Measurements from ENCODE around the gene PLEKHG2.

PLEKHG2 gene

DNA sequence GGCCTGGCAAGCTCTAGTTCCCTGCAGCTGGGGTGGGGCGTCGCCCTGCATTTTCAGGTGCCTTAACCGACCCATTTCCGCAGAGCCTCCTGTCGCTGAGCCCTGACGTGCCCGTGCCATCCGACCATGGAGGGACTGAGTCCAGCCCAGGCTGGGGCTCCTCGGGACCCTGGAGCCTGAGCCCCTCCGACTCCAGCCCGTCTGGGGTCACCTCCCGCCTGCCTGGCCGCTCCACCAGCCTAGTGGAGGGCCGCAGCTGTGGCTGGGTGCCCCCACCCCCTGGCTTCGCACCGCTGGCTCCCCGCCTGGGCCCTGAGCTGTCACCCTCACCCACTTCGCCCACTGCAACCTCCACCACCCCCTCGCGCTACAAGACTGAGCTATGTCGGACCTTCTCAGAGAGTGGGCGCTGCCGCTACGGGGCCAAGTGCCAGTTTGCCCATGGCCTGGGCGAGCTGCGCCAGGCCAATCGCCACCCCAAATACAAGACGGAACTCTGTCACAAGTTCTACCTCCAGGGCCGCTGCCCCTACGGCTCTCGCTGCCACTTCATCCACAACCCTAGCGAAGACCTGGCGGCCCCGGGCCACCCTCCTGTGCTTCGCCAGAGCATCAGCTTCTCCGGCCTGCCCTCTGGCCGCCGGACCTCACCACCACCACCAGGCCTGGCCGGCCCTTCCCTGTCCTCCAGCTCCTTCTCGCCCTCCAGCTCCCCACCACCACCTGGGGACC, 4.6 kb upstream of the PLEKHG2 start:
- DNase-seq: peak; percentile 73

DNA sequence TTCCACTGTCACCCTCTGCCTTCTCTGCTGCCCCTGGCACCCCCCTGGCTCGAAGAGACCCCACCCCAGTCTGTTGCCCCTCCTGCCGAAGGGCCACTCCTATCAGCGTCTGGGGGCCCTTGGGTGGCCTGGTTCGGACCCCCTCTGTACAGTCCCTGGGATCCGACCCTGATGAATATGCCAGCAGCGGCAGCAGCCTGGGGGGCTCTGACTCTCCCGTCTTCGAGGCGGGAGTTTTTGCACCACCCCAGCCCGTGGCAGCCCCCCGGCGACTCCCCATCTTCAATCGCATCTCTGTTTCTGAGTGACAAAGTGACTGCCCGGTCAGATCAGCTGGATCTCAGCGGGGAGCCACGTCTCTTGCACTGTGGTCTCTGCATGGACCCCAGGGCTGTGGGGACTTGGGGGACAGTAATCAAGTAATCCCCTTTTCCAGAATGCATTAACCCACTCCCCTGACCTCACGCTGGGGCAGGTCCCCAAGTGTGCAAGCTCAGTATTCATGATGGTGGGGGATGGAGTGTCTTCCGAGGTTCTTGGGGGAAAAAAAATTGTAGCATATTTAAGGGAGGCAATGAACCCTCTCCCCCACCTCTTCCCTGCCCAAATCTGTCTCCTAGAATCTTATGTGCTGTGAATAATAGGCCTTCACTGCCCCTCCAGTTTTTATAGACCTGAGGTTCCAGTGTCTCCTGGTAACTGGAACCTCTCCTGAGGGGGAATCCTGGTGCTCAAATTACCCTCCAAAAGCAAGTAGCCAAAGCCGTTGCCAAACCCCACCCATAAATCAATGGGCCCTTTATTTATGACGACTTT, 3.9 kb upstream of the PLEKHG2 start:
- DNase-seq: peak; percentile 56

DNA sequence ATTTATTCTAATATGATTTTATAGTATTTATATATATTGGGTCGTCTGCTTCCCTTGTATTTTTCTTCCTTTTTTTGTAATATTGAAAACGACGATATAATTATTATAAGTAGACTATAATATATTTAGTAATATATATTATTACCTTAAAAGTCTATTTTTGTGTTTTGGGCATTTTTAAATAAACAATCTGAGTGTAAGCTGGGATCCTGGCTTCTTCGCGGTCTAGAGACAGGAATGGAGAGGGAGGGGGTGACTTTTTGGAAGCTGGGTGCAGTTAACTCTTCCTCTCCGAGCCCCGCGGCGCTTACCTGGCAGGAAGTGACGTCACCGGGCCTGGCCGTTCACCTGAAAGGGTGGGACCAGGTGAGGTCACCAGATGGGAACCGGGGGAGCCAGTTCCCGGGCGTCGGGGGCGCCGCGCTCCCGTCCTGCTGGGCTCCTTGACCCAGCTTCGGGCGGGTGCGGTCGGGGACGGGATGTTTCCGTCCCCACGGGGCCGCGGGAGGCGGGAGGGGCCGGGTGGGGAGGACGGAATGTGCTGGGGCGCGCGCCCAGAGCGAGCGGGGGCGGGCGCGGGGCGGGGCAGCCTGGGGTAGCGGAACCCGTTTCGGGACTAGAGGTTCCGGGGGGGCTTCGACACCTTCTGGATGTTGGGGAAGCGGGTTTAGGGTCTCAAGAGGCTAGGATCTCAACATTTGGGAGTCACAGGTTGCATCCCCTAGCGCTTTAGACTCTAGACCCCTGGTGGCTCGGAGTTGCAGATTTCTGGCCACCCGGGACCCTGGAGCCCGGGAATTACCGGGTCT, 3.1 kb upstream of the PLEKHG2 start:
- peak; percentile 91 for DNase-seq

DNA sequence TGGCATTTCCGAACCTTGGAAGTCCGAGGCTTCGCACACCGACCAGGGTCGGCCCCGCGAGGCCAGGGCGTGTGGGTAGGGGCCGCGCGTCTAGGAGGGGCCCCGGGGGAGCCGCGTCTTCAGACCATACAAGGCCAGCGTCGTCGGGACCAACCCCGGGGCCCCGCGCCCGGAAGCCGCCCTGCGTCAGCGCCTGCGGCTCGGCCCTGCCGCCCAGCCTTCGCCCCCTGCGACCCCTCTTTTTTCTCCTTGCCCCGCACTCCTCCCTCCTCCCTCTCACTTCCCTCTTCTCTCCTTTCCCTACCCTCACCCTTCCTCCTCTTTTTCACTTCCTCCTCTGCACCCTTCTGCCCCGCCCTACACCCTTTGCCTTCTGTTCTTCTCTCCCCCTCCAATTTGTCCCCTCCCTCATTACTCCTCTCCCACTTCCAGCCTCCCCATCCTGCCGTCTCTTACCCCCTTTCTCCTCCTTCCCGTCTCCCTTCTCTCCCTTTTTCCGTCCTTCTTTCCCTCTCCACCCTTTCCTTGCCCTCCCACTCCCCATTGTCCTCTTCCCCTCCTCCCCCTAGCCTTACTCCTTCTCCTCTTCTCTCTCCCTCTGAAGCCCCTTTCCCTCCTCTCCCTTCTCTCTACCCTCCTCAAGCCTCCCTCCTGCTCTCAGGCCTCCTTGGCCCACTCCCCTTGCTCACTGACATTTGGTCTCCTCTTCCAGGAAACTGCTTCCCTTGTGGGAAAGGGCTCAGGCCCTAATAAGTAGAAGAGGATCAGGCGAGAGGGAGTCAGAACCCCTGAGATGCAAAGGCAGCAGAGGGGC, 2.2 kb upstream of the PLEKHG2 start:
- DNase-seq: peak; percentile 76

DNA sequence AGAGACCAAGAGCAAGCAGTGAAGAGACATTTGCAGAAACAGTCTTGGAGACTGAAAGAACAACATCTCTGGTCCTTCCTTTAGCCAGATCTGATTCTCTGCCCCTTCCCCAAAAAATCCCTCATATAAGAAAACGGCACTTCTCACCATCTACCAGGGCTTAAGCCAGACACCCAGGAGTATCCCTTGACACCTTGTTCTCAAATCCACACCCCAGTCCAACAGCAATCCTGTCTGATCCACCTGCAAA, 1.7 kb upstream of the PLEKHG2 start:
- no peak for DNase-seq

DNA sequence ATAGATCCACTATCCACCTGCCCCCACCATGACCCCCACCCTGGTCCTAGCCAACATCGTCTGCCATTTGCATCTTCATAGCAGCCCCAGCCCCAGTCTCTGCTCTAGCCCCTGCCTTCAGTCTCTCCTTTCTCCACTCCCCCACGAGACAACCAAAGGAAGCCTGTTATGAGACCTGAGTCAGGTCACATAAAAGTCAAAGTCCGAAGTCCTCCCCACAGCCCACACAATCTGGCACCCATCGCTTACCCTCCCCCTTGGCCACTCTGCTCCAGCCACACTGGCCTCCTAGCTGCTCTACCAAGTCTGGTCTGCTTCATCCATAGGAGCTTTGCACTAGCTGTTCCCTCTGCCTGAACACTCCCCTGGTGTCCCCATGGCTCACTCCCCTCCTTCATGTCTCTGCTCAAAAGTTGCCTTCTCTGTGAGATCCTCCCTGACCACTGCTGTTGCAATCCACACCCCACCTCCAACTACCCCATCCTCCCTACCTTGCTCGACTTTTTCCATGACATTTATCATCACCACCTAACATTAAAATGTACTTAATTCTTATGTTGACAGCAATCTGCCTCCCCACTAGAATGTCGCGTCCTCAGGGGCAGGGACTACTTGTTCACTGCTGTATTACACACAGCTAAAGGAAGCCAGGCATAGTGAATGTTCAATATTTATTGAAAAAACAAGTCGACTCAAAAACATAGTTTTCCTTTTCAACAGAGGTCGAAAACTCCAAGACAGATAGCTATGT, 1.2 kb upstream of the PLEKHG2 start:
- no peak for DNase-seq

DNA sequence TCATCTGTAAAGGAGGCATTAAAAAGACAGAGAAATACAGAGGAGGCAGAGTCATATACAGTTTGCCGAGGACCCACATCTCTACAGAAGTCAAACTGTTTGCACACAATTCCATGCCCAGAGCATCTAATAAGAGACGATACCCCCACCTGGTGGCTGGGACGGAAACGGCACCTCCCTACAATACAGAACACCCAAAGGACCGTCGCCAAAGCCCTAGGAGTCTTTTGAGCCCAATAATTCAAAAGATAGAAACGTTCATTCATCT, 703 bp upstream of the PLEKHG2 start:
- DNase-seq: peak; percentile 95

DNA sequence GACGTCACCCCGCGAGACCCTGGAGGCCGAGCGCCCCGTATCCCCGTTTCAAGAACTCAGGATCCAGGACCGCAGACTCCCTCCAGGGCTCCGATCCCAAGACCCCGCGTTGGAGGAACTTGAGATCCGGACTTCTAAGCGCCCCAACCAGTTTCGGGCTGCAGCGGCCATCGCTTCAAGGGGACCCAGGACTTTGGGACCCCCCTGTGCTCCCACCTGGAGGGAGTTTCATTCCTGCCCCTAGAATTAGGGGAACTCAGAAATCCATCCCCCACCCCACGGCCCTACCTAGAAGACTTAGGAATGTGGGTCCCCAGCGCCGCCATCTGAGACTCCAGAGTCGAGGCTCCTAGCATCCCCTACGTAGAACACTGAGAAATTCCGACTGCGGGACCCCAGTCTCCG, 400 bp downstream of the PLEKHG2 start:
- no peak for DNase-seq

DNA sequence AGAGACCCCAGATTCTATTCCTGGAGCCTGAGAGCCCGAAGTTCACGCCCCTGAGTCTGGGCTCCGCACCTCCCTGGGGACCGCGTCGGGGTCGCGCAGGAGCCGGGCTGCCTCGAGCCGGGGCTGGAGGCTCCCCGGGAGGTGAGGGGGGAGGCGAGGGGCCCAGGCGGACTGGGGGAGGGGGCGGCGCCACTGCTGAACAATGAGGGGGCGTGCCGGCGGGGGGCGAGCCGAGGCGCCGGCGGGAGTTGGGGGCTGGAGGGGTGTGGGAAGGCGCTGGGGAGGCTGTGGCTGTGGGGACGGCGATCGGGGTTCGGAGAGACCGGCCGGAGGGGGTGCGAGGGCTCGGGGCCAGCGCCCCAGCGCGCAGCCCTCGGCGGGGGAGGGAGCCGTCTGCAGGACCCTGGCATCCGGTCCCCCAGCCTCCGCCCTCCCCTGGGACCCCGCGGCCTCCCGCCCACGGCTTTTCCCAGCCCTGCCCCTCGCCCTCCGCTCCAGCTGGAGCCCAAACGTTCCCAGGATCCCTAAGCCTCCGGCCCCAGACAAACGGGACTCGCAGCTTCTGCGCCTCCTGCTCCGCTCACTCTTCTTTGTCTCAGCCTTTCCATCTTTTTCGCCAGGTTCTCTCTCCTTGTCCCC, 922 bp downstream of the PLEKHG2 start:
- no peak for DNase-seq

DNA sequence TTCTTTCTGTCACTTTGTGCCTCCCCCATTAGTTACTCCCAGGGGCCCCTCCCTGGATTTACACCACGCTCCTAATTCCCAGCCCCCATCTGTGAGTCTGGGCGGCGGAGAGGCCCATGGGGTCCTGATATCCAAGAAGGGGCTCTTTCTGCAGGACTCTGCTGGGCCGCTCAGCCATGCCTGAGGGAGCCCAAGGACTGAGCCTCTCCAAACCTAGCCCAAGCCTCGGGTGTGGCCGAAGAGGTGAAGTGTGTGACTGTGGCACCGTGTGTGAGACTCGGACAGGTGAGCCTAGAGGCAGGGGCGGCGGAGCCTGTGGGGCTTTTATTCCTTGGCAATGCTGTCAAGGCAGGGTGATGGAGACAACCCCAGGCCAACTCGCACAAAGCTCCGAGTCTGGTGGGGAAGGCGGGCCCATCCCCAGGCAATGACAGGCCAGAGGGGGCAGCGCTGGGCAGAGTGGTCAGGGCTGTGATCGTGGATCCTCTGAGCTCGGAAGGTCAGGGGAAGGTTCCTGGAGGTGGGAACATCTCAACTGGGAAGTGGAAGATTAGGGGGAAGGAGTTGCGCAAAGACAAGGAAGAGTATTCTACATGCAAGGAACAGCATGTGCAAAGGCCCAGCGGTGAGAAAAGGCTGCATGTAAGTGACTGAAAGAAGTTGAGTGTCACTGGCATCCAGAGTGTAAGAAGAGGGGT, 1.6 kb downstream of the PLEKHG2 start:
- no peak for DNase-seq

DNA sequence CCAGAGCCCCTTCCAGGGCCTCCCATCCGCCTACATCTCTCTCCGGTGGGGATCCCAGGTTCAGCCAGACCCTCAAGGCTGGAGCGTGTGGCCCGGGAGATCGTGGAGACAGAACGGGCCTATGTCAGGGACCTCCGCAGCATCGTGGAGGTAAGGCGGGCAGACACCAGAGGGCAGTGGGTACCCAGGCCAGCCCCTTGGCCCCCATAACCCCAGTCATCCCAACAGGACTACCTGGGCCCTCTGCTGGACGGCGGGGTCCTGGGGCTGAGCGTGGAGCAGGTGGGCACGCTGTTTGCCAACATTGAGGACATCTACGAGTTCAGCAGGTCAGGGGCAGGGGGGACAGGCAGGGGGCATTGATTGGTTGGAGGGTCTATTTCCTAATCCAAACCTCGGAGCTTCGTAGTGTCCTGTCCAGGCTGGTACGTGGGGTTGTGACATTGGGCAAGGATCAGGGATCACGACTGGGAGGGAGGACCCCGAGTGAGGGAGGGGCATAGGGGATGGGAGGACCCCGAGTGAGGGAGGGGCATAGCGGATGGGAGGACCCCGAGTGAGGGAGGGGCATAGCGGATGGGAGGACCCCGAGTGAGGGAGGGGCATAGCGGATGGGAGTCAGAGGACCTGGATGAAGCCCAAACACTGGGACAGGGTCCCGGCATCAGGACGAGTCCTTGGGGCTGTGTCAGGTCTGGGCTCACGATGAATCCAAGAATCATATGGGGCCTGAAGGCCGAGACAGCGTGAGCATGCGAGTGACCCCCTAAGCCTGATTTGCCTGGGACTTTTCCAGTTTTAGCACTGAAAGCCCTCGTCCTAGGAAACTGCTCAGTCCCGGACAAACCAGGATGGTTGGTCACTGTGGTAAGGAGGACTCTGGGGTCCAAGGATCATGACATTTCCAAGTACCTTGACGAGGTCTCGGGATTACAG, 2.9 kb downstream of the PLEKHG2 start:
- DNase-seq: no peak

DNA sequence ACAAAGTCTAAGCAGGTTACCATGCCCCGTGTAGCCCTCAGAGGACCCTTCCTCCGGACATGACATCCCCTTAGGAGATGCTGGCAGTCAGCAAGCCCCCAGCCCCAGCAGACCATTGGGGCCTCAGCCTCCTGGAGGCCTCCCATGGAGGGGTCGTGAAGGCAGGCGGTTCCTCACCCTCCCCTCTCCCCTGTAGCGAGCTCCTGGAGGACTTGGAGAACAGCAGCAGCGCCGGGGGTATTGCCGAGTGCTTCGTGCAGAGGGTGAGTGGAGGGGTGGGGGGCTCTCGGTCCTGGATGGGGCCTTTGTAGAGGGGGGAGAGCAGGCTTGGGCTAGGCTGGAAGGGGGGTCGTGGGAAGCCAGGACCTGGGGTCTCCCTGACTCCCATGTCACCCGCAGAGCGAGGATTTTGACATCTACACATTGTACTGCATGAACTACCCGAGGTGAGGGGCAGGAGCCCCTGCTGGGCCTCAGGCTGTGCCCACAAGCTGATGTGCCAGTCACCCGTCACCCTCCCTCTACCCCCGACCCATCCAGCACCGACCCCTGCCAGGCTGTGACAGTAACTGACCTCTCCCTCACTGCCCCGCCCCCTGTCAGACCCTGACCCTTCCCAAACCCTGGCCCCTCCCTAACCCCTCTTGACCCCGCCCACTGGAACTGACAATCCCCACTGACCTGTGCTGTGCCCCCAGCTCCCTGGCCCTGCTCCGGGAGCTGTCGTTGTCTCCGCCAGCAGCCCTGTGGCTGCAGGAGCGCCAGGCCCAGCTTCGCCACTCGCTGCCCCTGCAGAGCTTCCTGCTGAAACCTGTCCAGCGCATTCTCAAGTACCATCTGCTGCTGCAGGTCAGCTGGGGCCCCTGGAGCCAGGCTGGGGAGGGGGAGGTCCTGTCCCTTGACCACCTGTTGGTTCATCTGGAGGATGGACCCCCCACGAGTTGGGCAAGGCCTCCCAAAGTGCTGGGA, 4.0 kb downstream of the PLEKHG2 start:
- no peak for DNase-seq

DNA sequence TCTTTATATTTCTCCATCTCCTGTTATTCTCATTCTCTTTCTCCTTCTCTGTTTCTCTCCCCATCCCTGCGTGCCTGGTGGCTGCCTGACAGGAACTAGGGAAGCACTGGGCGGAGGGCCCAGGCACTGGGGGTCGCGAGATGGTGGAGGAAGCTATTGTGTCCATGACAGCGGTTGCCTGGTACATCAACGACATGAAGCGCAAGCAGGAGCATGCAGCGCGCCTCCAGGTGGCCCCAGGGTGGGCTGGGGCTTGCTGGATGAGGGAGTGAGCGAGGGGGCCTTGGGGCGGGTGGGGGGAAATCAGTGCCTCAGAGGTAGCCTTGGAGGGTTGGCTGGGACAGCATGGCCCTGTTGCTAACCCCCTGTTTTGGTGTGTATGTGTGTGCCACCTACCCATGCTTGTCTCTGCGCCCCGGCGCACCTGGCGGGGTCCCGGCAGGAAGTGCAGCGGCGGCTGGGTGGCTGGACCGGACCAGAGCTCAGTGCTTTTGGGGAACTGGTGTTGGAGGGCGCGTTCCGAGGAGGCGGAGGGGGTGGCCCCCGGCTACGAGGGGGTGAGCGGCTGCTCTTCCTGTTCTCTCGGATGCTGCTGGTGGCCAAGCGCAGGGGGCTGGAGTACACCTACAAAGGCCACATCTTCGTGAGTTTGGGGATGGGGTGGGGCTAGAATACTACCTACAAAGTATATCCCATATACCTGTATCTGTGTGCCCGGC, 5.2 kb downstream of the PLEKHG2 start:
- DNase-seq: no peak

DNA sequence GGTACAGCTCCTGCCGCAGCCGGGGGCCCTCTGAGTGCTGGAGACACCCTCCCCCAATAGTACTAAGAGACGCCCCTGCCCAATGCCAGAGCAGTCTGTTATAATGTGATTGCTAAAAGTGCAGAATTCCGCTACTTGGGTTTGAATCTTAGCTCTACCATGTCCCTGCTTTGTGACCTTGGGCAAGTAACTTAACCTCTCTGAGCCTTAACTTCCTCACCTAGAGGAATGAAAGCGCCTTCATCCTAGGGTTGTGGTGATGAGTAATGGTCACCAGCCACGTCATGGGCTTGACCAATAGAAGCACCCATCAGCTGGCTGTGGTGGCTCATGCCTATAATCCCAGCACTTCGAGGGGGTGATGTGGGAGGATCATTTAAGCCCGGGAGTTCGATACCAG, 6.5 kb downstream of the PLEKHG2 start:
- no peak for DNase-seq

DNA sequence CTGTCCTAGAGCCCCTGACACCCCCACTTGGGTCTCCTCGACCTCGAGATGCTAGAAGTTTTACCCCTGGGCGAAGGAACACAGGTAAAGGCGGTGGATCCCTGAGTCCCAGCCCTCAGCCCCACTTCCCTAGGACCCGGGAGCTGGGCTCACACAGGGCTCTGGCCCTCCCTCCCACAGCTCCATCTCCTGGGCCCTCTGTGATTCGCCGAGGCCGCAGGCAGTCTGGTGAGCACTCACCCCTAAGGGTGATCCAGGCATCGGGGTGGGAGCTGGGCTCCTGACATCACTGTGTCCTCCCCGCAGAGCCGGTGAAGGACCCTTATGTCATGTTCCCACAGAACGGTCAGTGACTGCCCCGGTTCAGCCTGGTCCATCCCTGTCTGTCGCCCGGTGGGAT, 8.3 kb downstream of the PLEKHG2 start:
- DNase-seq: no peak

DNA sequence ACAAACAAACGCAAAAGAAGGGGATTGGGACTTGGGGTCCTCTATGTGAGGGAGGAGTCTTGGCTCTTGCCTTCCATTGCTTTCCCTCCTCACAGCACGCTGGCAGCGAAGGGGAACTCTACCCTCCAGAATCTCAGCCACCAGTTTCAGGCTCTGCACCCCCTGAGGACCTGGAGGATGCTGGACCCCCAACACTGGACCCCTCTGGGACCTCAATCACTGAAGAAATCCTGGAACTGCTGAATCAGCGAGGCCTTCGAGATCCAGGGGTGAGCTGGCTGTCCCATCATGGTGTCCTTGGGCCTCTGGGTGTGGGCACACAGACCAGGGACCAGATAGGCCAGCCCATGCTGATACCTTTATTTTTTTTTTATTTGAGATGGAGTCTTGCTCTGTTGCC, 9.6 kb downstream of the PLEKHG2 start:
- DNase-seq: no peak

DNA sequence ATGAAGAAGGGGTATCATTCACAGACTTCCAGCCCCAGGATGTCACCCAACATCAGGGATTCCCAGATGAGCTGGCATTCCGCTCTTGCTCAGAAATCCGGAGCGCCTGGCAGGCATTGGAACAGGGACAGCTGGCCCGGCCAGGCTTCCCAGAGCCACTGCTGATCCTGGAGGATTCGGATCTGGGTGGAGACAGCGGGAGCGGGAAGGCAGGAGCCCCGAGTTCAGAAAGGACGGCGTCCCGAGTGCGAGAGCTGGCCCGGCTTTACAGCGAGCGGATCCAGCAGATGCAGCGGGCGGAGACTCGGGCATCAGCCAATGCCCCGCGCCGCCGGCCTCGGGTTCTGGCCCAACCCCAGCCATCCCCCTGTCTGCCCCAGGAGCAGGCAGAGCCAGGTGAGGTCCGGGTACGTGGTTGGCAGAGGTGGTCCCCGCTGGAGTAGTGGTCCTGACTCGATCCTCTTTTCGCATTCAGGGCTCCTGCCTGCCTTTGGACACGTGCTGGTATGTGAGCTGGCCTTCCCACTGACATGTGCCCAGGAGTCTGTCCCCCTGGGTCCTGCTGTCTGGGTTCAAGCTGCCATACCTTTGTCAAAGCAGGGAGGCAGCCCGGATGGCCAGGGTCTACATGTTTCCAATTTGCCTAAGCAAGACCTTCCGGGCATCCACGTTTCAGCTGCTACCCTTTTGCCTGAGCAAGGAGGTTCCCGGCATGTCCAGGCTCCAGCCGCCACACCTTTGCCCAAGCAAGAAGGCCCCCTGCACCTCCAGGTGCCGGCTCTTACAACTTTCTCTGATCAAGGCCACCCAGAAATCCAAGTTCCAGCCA, 11.0 kb downstream of the PLEKHG2 start:
- DNase-seq: no peak

Measured in stimulated activated CD8-positive, alpha-beta memory T cell treated with anti-CD3 and anti-CD28 coated beads, Interleukin-4, amount 100 ng/mL, for 48 hours (primary cell).